ENCODE results near the gene TEX54. TPM values are rescaled to one million over a fixed set of nuclear protein-coding genes. Genes with fewer than 3 reads are reported as not detected.
A peak's percentile ranks its signal among the peaks of the same experiment; 100 is the strongest.

The TEX54 gene
- total and polyA plus RNA-seq, 4 donors: 0.57 TPM; not detected in 3

GRCh38 chr11:62856333-62856895 is 23.8 kb upstream of the TEX54 start:
- H3K9me3 ChIP-seq (ENCODE audit: control insufficient read depth, insufficient read depth, low read length): no peaks in the 10 kb centered on the region
- H3K27ac ChIP-seq (ENCODE audit: low read depth, low read length): peak overlapping the region; percentile 82
- H3K27me3 ChIP-seq (ENCODE audit: control insufficient read depth, insufficient read depth, low read length): no peaks in the 10 kb centered on the region
- H3K4me1 ChIP-seq (ENCODE audit: control insufficient read depth, insufficient read depth, low read length): peaks cover 21% of the 10 kb centered on the region
- WGBS (ENCODE audit: insufficient coverage): under 1% methylated on average over 16 of the region's 20 CpGs
- peaks cover 20% of the 10 kb centered on the region for H3K36me3 ChIP-seq (ENCODE audit: control insufficient read depth, insufficient read depth, low read length)
- no peak for DNase-seq (ENCODE audit: low read depth in 4 of 6, low spot score in 6 of 6)
- H3K4me3 ChIP-seq (ENCODE audit: low read depth, low read length): peak overlapping the region; percentile 100

DNA sequence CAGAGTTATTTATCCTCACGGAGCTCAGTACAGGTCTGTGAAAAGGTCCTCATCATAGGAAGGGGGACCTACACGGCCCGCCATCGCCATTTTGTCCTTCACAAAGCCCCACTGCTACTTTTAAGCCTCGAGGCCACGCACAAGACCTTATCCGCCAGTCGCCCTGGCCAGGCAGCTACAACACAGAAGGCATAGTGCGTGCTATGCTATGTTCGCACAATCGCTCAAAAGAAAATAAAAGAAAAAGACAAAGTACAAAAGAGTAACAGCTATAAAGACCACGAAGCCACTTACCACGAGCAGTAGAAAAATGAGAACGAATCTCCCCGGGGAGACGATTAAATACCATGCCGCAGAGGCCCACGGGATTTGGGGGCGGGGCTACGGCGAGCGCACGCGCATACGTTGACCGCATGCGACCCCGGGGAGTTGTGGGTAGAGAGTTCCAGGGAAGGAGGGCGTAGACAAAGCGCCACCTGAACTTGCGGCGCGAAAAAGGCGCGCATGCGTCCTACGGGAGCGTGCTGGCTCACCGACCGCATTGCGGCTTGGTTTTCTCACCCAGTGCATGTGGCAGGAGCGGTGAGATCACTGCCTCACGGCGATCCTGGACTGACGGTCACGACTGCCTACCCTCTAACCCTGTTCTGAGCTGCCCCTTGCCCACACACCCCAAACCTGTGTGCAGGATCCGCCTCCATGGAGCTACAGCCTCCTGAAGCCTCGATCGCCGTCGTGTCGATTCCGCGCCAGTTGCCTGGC is 23.1 kb upstream of the TEX54 start:
- peaks cover 26% of the 10 kb centered on the region for H3K36me3 ChIP-seq (ENCODE audit: control insufficient read depth, insufficient read depth, low read length)
- WGBS (ENCODE audit: insufficient coverage): under 1% methylated on average over 52 of the region's 54 CpGs
- H3K4me3 ChIP-seq (ENCODE audit: low read depth, low read length): peak overlapping the region; percentile 100
- H3K27ac ChIP-seq (ENCODE audit: low read depth, low read length): peak overlapping the region; percentile 82
- H3K4me1 ChIP-seq (ENCODE audit: control insufficient read depth, insufficient read depth, low read length): peaks cover 21% of the 10 kb centered on the region
- peak; percentile 91 to 99 (median 96) for DNase-seq (ENCODE audit: low read depth in 4 of 6, low spot score in 6 of 6)
- no peaks in the 10 kb centered on the region for H3K27me3 ChIP-seq (ENCODE audit: control insufficient read depth, insufficient read depth, low read length)
- H3K9me3 ChIP-seq (ENCODE audit: control insufficient read depth, insufficient read depth, low read length): no peaks in the 10 kb centered on the region

DNA sequence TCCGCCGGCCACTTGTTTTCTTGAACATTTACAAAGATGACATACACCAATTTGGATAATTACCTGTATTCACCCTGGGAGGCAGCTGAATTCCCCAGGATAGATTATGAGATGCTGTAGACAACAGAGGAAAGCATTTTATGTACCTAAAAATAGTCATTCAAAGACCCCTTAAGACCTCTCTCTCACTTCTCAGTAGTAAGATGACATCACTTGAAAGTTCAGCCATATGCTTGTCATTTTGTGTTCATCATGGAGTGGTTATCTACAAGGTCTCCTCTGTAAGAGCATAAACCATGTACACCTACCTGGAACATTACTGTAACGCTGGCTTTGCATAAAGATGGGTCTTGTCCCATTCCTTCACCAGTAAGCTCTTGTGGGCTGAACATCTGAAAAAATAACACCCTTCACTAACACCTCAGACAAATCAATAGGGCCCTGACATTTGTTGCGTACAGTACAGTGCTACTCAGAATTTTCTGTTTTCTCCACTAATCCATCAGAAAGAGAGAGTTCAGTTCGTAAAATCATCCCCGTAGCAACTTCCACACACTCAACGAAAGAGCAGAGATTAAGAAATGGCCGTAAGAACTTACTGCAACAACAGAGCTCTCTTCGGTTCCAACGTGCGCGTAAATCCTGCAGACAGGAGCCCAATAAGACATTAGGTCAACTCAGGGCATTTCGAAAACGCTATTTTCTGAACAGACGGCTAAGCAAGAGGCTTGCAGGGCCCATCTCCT is 22.4 kb upstream of the TEX54 start:
- Histone ChIP-seq H3K9me3 (ENCODE audit: control insufficient read depth, insufficient read depth, low read length) (no peaks in the 10 kb centered on the region), H3K4me1 (ENCODE audit: control insufficient read depth, insufficient read depth, low read length) (peaks cover 21% of the 10 kb centered on the region), H3K27me3 (ENCODE audit: control insufficient read depth, insufficient read depth, low read length) (no peaks in the 10 kb centered on the region), H3K27ac (ENCODE audit: low read depth, low read length) (peak overlapping the region; percentile 73), H3K36me3 (ENCODE audit: control insufficient read depth, insufficient read depth, low read length) (peaks cover 26% of the 10 kb centered on the region), H3K4me3 (ENCODE audit: low read depth, low read length) (peak overlapping the region; percentile 100)
- peak in 1 of 6 donors; percentile 13 for DNase-seq (ENCODE audit: low read depth in 4 of 6, low spot score in 6 of 6)
- 0% methylated on average over 13 of the region's 15 CpGs for WGBS (ENCODE audit: insufficient coverage)

DNA sequence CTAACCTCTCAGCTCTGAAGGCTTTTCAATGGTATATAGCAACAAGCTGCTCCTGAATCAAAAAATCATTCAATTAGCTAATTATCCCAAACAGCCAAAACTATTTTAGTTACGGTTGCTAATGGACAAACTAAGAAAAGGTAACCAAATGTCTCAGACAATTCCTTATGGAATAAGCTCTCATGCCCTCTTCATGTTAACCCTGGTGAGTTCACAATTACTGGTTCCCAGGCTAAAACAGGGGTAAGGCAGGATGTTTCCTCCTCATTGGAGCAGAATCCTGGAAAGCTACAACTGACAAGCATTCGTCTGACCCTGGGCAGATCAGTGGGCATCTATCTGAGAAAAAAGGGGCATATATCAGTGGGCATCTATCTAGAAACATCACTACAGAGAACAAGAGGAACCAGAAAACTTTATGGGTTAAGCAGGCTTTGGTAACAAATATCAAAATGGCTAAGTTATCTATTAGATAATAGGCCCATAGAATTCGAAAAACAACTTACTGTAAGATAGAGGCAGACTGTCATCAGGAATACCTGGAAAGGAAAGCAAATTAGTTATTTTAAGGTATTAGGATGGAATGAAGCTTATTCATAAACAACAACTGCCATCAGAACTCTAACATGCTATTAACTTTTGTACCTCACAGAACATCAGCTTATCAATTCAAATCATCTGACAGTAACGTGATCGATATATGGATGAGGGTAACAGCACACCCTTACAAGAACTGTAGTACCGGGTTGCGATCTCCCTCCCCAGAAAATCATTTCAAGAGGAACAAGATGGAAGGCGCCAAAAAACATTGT is 21.6 kb upstream of the TEX54 start:
- peak overlapping the region; percentile 100 for H3K4me3 ChIP-seq (ENCODE audit: low read depth, low read length)
- H3K4me1 ChIP-seq (ENCODE audit: control insufficient read depth, insufficient read depth, low read length): peaks cover 21% of the 10 kb centered on the region
- peaks cover 26% of the 10 kb centered on the region for H3K36me3 ChIP-seq (ENCODE audit: control insufficient read depth, insufficient read depth, low read length)
- H3K27ac ChIP-seq (ENCODE audit: low read depth, low read length): peak overlapping the region; percentile 73
- H3K27me3 ChIP-seq (ENCODE audit: control insufficient read depth, insufficient read depth, low read length): no peaks in the 10 kb centered on the region
- 88% methylated on average over 1 of the region's 8 CpGs for WGBS (ENCODE audit: insufficient coverage)
- no peaks in the 10 kb centered on the region for H3K9me3 ChIP-seq (ENCODE audit: control insufficient read depth, insufficient read depth, low read length)
- no peak for DNase-seq (ENCODE audit: low read depth in 4 of 6, low spot score in 6 of 6)

GRCh38 chr11:62853279-62853965 is 20.8 kb upstream of the TEX54 start:
- peaks cover 21% of the 10 kb centered on the region for H3K4me1 ChIP-seq (ENCODE audit: control insufficient read depth, insufficient read depth, low read length)
- 75% methylated on average over 3 of the region's 7 CpGs for WGBS (ENCODE audit: insufficient coverage)
- H3K9me3 ChIP-seq (ENCODE audit: control insufficient read depth, insufficient read depth, low read length): no peaks in the 10 kb centered on the region
- DNase-seq (ENCODE audit: low read depth in 4 of 6, low spot score in 6 of 6): no peak
- no peaks in the 10 kb centered on the region for H3K27me3 ChIP-seq (ENCODE audit: control insufficient read depth, insufficient read depth, low read length)
- peaks cover 26% of the 10 kb centered on the region for H3K36me3 ChIP-seq (ENCODE audit: control insufficient read depth, insufficient read depth, low read length)
- H3K4me3 ChIP-seq (ENCODE audit: low read depth, low read length): peak overlapping the region; percentile 100
- H3K27ac ChIP-seq (ENCODE audit: low read depth, low read length): no peak overlapping the region

GRCh38 chr11:62852523-62853188 is 20.0 kb upstream of the TEX54 start:
- no peak for DNase-seq (ENCODE audit: low read depth in 4 of 6, low spot score in 6 of 6)
- H3K9me3 ChIP-seq (ENCODE audit: control insufficient read depth, insufficient read depth, low read length): no peaks in the 10 kb centered on the region
- H3K4me1 ChIP-seq (ENCODE audit: control insufficient read depth, insufficient read depth, low read length): peaks cover 17% of the 10 kb centered on the region
- no peaks in the 10 kb centered on the region for H3K27me3 ChIP-seq (ENCODE audit: control insufficient read depth, insufficient read depth, low read length)
- no peak overlapping the region for H3K27ac ChIP-seq (ENCODE audit: low read depth, low read length)
- peaks cover 26% of the 10 kb centered on the region for H3K36me3 ChIP-seq (ENCODE audit: control insufficient read depth, insufficient read depth, low read length)
- H3K4me3 ChIP-seq (ENCODE audit: low read depth, low read length): no peak overlapping the region

DNA sequence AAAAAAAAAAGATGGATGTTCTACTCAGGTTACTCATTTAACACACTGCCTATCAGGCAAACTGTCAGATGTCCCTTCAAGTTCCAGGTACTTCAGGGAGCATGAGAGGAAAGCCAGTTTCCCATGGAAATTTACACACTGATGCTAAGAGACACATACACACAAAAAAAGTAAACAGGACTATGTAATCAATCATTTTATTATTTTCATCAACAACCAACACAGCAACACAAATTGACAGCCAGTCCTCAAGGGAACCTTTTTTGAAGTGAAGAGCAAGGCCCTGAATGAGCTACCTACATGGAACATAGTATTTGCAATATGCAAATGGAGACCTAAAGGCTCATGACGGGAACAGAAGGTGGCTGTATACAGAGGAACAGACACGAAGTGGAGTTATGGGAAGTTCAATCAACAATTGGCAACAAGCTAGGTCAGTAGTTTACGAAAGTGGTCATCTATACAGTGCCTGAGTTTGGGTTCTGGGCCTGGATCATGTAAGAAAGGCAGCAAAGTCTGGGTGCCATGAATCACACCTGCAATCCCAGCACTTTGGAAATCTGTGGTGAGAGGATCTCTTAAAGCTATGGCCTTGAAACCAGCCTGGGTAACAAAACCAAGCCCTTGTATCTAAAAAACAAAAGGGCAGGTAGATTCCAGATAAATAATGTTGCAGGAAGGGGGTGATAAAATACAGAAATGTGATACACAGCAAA is 19.3 kb upstream of the TEX54 start:
- H3K4me3 ChIP-seq (ENCODE audit: low read depth, low read length): no peak overlapping the region
- no peak for DNase-seq (ENCODE audit: low read depth in 4 of 6, low spot score in 6 of 6)
- H3K9me3 ChIP-seq (ENCODE audit: control insufficient read depth, insufficient read depth, low read length): no peaks in the 10 kb centered on the region
- H3K27me3 ChIP-seq (ENCODE audit: control insufficient read depth, insufficient read depth, low read length): no peaks in the 10 kb centered on the region
- H3K27ac ChIP-seq (ENCODE audit: low read depth, low read length): no peak overlapping the region
- H3K4me1 ChIP-seq (ENCODE audit: control insufficient read depth, insufficient read depth, low read length): peaks cover 11% of the 10 kb centered on the region
- peaks cover 26% of the 10 kb centered on the region for H3K36me3 ChIP-seq (ENCODE audit: control insufficient read depth, insufficient read depth, low read length)
- WGBS (ENCODE audit: insufficient coverage): 42% methylated on average over 3 of the region's 3 CpGs

GRCh38 chr11:62850911-62851806 is 18.5 kb upstream of the TEX54 start:
- Histone ChIP-seq H3K27ac (ENCODE audit: low read depth, low read length) (no peak overlapping the region), H3K9me3 (ENCODE audit: control insufficient read depth, insufficient read depth, low read length) (no peaks in the 10 kb centered on the region), H3K36me3 (ENCODE audit: control insufficient read depth, insufficient read depth, low read length) (peaks cover 26% of the 10 kb centered on the region), H3K4me3 (ENCODE audit: low read depth, low read length) (no peak overlapping the region), H3K27me3 (ENCODE audit: control insufficient read depth, insufficient read depth, low read length) (no peaks in the 10 kb centered on the region), H3K4me1 (ENCODE audit: control insufficient read depth, insufficient read depth, low read length) (peaks cover 3% of the 10 kb centered on the region)
- WGBS (ENCODE audit: insufficient coverage): 51% methylated on average over 6 of the region's 15 CpGs
- DNase-seq (ENCODE audit: low read depth in 4 of 6, low spot score in 6 of 6): no peak

All from spinal cord (tissue), 10 donors.